ENCODE results near the gene ARID1B.
"Not testable (repeated sequence)": the region's sequence is repeated elsewhere in the genome, so short reads cannot be mapped to it uniquely, and the experiment has no call there.

Gene ARID1B

GRCh38 chr6:157033428-157034140, 256.4 kb downstream of the ARID1B start:
- no peak for DNase-seq

- no peak for DNase-seq
These were observed 257.5 kb downstream of the ARID1B start for GRCh38 chr6:157034436-157035230.

GRCh38 chr6:157035546-157035945, 258.4 kb downstream of the ARID1B start:
- no peak for DNase-seq

GRCh38 chr6:157036245-157036711, 259.1 kb downstream of the ARID1B start:
- DNase-seq = no peak

- no peak for DNase-seq
These were observed 260.0 kb downstream of the ARID1B start for GRCh38 chr6:157037165-157037564.

GRCh38 chr6:157038610-157039009, 261.4 kb downstream of the ARID1B start:
- no peak for DNase-seq

GRCh38 chr6:157039639-157040038, 262.5 kb downstream of the ARID1B start:
- DNase-seq = not testable (repeated sequence)

GRCh38 chr6:157040191-157040590, 263.0 kb downstream of the ARID1B start:
- DNase-seq = no peak

GRCh38 chr6:157045831-157046454, 268.8 kb downstream of the ARID1B start:
- DNase-seq = no peak

- no peak for DNase-seq
These were observed 269.6 kb downstream of the ARID1B start for GRCh38 chr6:157046776-157047175.

- no peak for DNase-seq
These were observed 270.1 kb downstream of the ARID1B start for GRCh38 chr6:157047328-157047727.

GRCh38 chr6:157047951-157048350, 270.8 kb downstream of the ARID1B start:
- no peak for DNase-seq

- DNase-seq = no peak
These were observed 272.0 kb downstream of the ARID1B start for GRCh38 chr6:157049133-157049532.

- no peak for DNase-seq
These were observed 273.5 kb downstream of the ARID1B start for GRCh38 chr6:157050537-157051265.

- DNase-seq = peak; percentile 49
These were observed 277.4 kb downstream of the ARID1B start for GRCh38 chr6:157054531-157054979.

GRCh38 chr6:157055863-157056262, 278.7 kb downstream of the ARID1B start:
- no peak for DNase-seq

- DNase-seq = no peak
These were observed 279.1 kb downstream of the ARID1B start for GRCh38 chr6:157056275-157056674.

GRCh38 chr6:157058574-157058973, 281.4 kb downstream of the ARID1B start:
- no peak for DNase-seq

GRCh38 chr6:157059781-157060180, 282.6 kb downstream of the ARID1B start:
- DNase-seq = no peak

GRCh38 chr6:157060440-157060952, 283.3 kb downstream of the ARID1B start:
- DNase-seq = no peak

- no peak for DNase-seq
These were observed 284.8 kb downstream of the ARID1B start for GRCh38 chr6:157061770-157062594.
